ENCODE results near the gene AKAP6.

- TF ChIP-seq, protein P1, sequence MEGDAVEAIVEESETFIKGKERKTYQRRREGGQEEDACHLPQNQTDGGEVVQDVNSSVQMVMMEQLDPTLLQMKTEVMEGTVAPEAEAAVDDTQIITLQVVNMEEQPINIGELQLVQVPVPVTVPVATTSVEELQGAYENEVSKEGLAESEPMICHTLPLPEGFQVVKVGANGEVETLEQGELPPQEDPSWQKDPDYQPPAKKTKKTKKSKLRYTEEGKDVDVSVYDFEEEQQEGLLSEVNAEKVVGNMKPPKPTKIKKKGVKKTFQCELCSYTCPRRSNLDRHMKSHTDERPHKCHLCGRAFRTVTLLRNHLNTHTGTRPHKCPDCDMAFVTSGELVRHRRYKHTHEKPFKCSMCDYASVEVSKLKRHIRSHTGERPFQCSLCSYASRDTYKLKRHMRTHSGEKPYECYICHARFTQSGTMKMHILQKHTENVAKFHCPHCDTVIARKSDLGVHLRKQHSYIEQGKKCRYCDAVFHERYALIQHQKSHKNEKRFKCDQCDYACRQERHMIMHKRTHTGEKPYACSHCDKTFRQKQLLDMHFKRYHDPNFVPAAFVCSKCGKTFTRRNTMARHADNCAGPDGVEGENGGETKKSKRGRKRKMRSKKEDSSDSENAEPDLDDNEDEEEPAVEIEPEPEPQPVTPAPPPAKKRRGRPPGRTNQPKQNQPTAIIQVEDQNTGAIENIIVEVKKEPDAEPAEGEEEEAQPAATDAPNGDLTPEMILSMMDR (IDR thresholded peaks at IDR 0.05), result no peak
- TF ChIP-seq POLR2AphosphoS5 (IDR thresholded peaks at IDR 0.05), result no peak
Measured at GRCh38 chr14:32298346-32298745, 30.8 kb upstream of the AKAP6 start.
